Gastrocnemius medialis (tissue), 4 donors: ENCODE measurements around the gene NUP205.

Experiments
- POLR2A ChIP-seq, 2 donors: fragments of 450-650 bp; IDR thresholded peaks; one replicate each; pipeline ENCODE4 v1.6.1; 2017; ENCODE audit warnings: antibody characterized with exemption in 2 of 2, mild to moderate bottlenecking in 2 of 2, moderate library complexity in 2 of 2
- TF ChIP-seq, protein P1 (sequence below), 5 experiments: fragments of 450-650 bp in 3 of 5; fragments of 200-600 bp in 2 of 5; sonication (generic) in 2 of 5; IDR thresholded peaks in 4 of 5; conservative IDR thresholded peaks in 1 of 5; 1 replicate in 4 of 5; 2 replicates in 1 of 5; pipeline ENCODE4 v1.5.1; 2016 to 2019; ENCODE audit warnings: antibody characterized with exemption in 5 of 5, mild to moderate bottlenecking in 3 of 5, moderate library complexity in 3 of 5

DNA sequence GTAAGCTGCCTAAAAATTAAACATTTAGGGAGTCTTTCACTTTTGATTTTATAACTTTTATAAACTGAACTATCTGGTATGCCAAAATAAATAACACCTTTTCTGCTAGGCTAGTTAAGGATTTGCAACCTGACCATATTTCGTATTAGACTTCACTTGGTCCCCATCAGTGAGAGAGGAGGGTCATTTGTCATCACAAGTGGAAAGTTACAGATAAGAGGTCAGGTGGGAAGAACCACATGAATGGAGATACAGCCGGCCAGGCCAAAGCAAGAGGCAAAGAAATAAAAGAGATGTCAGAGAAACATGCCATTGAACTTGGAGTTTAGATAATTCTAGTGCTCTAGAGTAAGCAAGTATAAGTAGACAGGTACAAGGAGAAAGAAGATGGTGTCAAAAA, 60.1 kb downstream of the NUP205 start:
- TF ChIP-seq, protein P1, sequence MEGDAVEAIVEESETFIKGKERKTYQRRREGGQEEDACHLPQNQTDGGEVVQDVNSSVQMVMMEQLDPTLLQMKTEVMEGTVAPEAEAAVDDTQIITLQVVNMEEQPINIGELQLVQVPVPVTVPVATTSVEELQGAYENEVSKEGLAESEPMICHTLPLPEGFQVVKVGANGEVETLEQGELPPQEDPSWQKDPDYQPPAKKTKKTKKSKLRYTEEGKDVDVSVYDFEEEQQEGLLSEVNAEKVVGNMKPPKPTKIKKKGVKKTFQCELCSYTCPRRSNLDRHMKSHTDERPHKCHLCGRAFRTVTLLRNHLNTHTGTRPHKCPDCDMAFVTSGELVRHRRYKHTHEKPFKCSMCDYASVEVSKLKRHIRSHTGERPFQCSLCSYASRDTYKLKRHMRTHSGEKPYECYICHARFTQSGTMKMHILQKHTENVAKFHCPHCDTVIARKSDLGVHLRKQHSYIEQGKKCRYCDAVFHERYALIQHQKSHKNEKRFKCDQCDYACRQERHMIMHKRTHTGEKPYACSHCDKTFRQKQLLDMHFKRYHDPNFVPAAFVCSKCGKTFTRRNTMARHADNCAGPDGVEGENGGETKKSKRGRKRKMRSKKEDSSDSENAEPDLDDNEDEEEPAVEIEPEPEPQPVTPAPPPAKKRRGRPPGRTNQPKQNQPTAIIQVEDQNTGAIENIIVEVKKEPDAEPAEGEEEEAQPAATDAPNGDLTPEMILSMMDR (IDR thresholded peaks at IDR 0.05 in 4 of 5, conservative IDR thresholded peaks at IDR 0.05 in 1 of 5): no peak
- no peak for TF ChIP-seq POLR2A (IDR thresholded peaks at IDR 0.05)
